Stimulated activated CD4-positive, alpha-beta T cell treated with anti-CD3 and anti-CD28 coated beads, TNF-alpha, amount 100 ng/mL, for 4 hours (primary cell): ENCODE data around the gene OLAH.

Experiments
- DNase-seq, 3 experiments: peaks; one replicate each; pipeline ENCODE4 v3.0.0-alpha.2; 2020; ENCODE audit warnings: low read depth in 3 of 3

Gene OLAH

GRCh38 chr10:15069230-15069629, 25.5 kb downstream of the OLAH start:
- no peak for DNase-seq

GRCh38 chr10:15072358-15072757, 28.6 kb downstream of the OLAH start:
- DNase-seq = no peak

- DNase-seq = no peak
Observed at GRCh38 chr10:15075421-15075820, 31.7 kb downstream of the OLAH start.

- DNase-seq = no peak
Observed at GRCh38 chr10:15083674-15084501, 40.1 kb downstream of the OLAH start.

GRCh38 chr10:15084502-15084922, 40.8 kb downstream of the OLAH start:
- no peak for DNase-seq

- peak; percentile 49 to 61 (median 58) for DNase-seq
Observed at GRCh38 chr10:15088428-15089261, 44.9 kb downstream of the OLAH start, which contains the start of gene ACBD7. TSS of gene ACBD7 (minus strand) at chr10:15088776. CDS start at chr10:15088728, 48 bp downstream.

- DNase-seq = no peak
Observed at GRCh38 chr10:15091418-15091817, 47.7 kb downstream of the OLAH start.

GRCh38 chr10:15092855-15093408, 49.2 kb downstream of the OLAH start:
- DNase-seq = no peak

- no peak for DNase-seq
Observed at GRCh38 chr10:15096661-15097010, 52.9 kb downstream of the OLAH start.

- peak; percentile 92 to 94 (median 92) for DNase-seq
Observed at GRCh38 chr10:15097011-15097812, 53.5 kb downstream of the OLAH start, which contains the start of gene RPP38. TSS of gene RPP38 (plus strand) at chr10:15097355. CDS start at chr10:15103315, 5,960 bp downstream.

- DNase-seq = no peak
Observed at GRCh38 chr10:15099886-15100285, 56.1 kb downstream of the OLAH start.

- DNase-seq = no peak
Observed at GRCh38 chr10:15103513-15103912, 59.8 kb downstream of the OLAH start.

GRCh38 chr10:15106352-15107013, 62.7 kb downstream of the OLAH start:
- DNase-seq = peak; percentile 36 to 51 (median 45)

- DNase-seq = no peak
Observed at GRCh38 chr10:15112657-15113056, 68.9 kb downstream of the OLAH start.

- no peak for DNase-seq
Observed at GRCh38 chr10:15113766-15114165, 70.0 kb downstream of the OLAH start.

- no peak for DNase-seq
Observed at GRCh38 chr10:15116225-15116624, 72.5 kb downstream of the OLAH start.

- DNase-seq = no peak
Observed at GRCh38 chr10:15118615-15119014, 74.9 kb downstream of the OLAH start.

GRCh38 chr10:15120523-15120922, 76.8 kb downstream of the OLAH start:
- no peak for DNase-seq

- DNase-seq = no peak
Observed at GRCh38 chr10:15121707-15122106, 78.0 kb downstream of the OLAH start.

- DNase-seq = no peak
Observed at GRCh38 chr10:15122477-15123030, 78.8 kb downstream of the OLAH start.
